ENCODE results near the gene SMAD7.

SMAD7 gene

GRCh38 chr18:48975120-48975816 is 24.5 kb upstream of the SMAD7 start:
- no peak for TF ChIP-seq CTCF (IDR thresholded peaks at IDR 0.05)
- Histone ChIP-seq H3K27ac (peak overlapping the region; percentile 59 to 82), H3K4me3 (peak overlapping the region; percentile 78)
- no peak for DNase-seq (ENCODE audit: low spot score)

- no peak for DNase-seq (ENCODE audit: low spot score)
- Histone ChIP-seq H3K4me3 (peak overlapping the region; percentile 78), H3K27ac (peak overlapping the region; percentile 59 to 82)
- no peak for TF ChIP-seq CTCF (IDR thresholded peaks at IDR 0.05)
Observed at GRCh38 chr18:48974304-48975119, 23.7 kb upstream of the SMAD7 start.

GRCh38 chr18:48973731-48974130 is 23.0 kb upstream of the SMAD7 start:
- TF ChIP-seq CTCF (IDR thresholded peaks at IDR 0.05) = no peak
- peak overlapping the region in 1 of 2 donors; percentile 82 for H3K27ac ChIP-seq
- no peak overlapping the region for H3K4me3 ChIP-seq
- DNase-seq (ENCODE audit: low spot score) = no peak

- no peak for TF ChIP-seq CTCF (IDR thresholded peaks at IDR 0.05)
- Histone ChIP-seq H3K4me3 (no peak overlapping the region), H3K27ac (no peak overlapping the region)
- peak; percentile 57 for DNase-seq (ENCODE audit: low spot score)
Observed at GRCh38 chr18:48968412-48969215, 17.8 kb upstream of the SMAD7 start.

GRCh38 chr18:48967545-48967944 is 16.8 kb upstream of the SMAD7 start:
- DNase-seq (ENCODE audit: low spot score) = no peak
- no peak for TF ChIP-seq CTCF (IDR thresholded peaks at IDR 0.05)
- no peak overlapping the region for H3K27ac ChIP-seq

GRCh38 chr18:48966523-48966922 is 15.8 kb upstream of the SMAD7 start:
- no peak for TF ChIP-seq CTCF (IDR thresholded peaks at IDR 0.05)
- DNase-seq (ENCODE audit: low spot score) = no peak
- H3K4me3 ChIP-seq = no peak overlapping the region
- H3K27ac ChIP-seq = no peak overlapping the region

More at GRCh38 chr18:48967545-48967944, 16.8 kb upstream of the SMAD7 start:
- no peak overlapping the region for H3K4me3 ChIP-seq
